Measurements from ENCODE around the gene SH3BP5L. TPM values are rescaled to one million over a fixed set of nuclear protein-coding genes. Genes with fewer than 3 reads are reported as not detected.

Gene SH3BP5L
- total RNA-seq, 1 donor from 2014 or later: 33.7 TPM

GRCh38 chr1:248824301-248824700 is 1.4 kb downstream of the SH3BP5L start:
- TF ChIP-seq CTCF (conservative IDR thresholded peaks at IDR 0.05): no peak
- DNase-seq (ENCODE audit: extremely low spot score, unreplicated experiment): no peak
- H3K4me1 Mint-ChIP-seq (ENCODE audit: unreplicated experiment): peaks cover 41% of the 10 kb centered on the region
- H3K9me3 Mint-ChIP-seq: no peaks in the 10 kb centered on the region
- H3K27ac Mint-ChIP-seq: peak overlapping the region; percentile 97
- H3K4me3 Mint-ChIP-seq: peak overlapping the region; percentile 96
- peaks cover 12% of the 10 kb centered on the region for H3K36me3 Mint-ChIP-seq
- no peaks in the 10 kb centered on the region for H3K27me3 Mint-ChIP-seq

DNA sequence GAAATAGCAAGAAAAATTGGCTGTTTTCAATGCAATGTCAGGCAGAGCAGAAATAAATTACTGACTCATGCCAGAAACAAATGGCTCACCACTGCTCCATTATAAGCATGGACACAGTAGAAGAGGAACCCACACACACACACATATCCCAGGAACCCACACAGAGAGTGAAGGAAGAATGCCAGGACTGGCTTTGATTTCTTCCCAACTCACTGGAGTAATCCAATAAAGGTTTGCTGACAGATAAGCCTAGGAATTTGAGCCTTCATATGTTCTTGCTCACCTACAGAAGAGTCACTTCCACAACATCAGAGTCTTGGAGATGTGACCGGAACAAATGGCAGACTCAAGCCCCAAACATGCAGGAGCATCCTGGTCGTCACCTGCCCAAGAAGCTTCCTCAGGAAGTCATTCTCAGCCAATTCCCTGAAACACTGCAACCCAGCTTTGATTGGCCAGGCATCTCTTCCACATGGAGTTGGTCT is 2.2 kb downstream of the SH3BP5L start:
- H3K27ac Mint-ChIP-seq: peak overlapping the region; percentile 97
- peaks cover 15% of the 10 kb centered on the region for H3K36me3 Mint-ChIP-seq
- no peak for DNase-seq (ENCODE audit: extremely low spot score, unreplicated experiment)
- H3K4me1 Mint-ChIP-seq (ENCODE audit: unreplicated experiment): peaks cover 45% of the 10 kb centered on the region
- no peaks in the 10 kb centered on the region for H3K9me3 Mint-ChIP-seq
- H3K4me3 Mint-ChIP-seq: peak overlapping the region; percentile 96
- no peak for TF ChIP-seq CTCF (conservative IDR thresholded peaks at IDR 0.05)
- no peaks in the 10 kb centered on the region for H3K27me3 Mint-ChIP-seq

DNA sequence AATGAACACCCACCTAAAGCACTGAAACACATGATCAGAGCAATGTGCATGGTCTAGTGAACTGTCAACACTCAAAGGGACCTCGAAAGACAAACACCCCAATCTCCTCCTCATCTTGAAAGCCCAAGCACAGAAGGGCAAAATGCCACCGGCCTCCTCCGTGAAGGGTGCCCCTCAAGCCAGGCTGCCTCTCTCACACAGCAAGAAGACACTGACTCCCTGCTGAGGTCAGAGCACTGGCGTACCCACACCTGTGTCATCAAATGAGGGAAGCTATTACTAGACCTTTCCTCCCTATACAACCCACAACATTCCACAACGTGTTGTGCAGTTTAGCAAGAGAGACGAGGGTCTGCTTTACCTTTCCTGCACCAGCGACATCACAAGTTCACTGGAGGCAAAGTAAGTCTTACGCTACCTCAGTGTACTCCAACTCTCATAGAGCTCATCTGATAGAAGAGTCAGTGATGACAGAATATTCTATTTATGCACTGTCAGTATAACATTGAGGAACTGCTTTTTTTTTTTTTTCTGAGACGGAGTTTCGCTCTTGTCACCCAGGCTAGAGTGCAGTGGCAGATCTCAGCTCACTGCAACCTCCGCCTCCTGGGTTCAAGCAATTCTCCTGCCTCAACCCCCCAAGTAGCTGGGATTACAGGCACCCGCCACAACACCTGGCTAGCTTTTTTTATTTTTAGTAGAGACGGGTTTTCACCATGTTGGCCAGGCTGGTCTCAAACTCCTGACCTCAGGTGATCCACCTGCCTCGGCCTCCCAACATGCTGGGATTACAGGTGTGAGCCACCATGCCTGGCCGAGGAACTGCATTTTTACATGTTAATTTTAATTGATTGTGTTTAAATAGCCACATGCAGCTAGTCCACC is 3.3 kb downstream of the SH3BP5L start:
- Mint-ChIP-seq H3K36me3 (peaks cover 15% of the 10 kb centered on the region), H3K27me3 (no peaks in the 10 kb centered on the region), H3K4me3 (no peak overlapping the region), H3K9me3 (no peaks in the 10 kb centered on the region), H3K4me1 (ENCODE audit: unreplicated experiment) (peaks cover 42% of the 10 kb centered on the region), H3K27ac (peak overlapping the region; percentile 36)
- TF ChIP-seq CTCF (conservative IDR thresholded peaks at IDR 0.05): no peak
- peak; percentile 49 for DNase-seq (ENCODE audit: extremely low spot score, unreplicated experiment)

DNA sequence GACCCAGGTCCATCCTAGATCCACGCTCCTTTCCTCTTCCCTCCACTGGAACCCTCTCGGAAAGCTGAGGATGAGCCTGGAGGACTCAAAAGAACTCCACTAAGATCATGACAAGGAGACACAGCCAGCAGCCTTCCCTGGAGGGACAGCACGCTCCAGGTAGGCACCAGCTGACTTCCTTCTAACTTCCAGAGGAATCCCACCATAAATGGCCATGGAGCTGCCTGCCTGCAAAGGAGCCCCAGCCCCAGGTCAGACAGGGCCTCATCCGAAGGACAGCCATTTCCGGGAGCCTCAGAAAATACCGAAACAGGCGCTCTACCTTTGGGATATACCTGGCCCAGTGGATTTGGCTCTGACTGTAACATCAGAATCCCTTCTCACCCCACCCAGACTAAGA is 4.1 kb downstream of the SH3BP5L start:
- Mint-ChIP-seq H3K27me3 (no peaks in the 10 kb centered on the region), H3K9me3 (no peaks in the 10 kb centered on the region), H3K4me1 (ENCODE audit: unreplicated experiment) (peaks cover 37% of the 10 kb centered on the region), H3K36me3 (peaks cover 15% of the 10 kb centered on the region), H3K27ac (no peak overlapping the region), H3K4me3 (no peak overlapping the region)
- TF ChIP-seq CTCF (conservative IDR thresholded peaks at IDR 0.05): no peak
- peak; percentile 39 for DNase-seq (ENCODE audit: extremely low spot score, unreplicated experiment)

- peak; percentile 58 for DNase-seq (ENCODE audit: extremely low spot score, unreplicated experiment)
- no peak for TF ChIP-seq CTCF (conservative IDR thresholded peaks at IDR 0.05)
- H3K27me3 Mint-ChIP-seq: no peaks in the 10 kb centered on the region
- no peak overlapping the region for H3K27ac Mint-ChIP-seq
- peaks cover 35% of the 10 kb centered on the region for H3K4me1 Mint-ChIP-seq (ENCODE audit: unreplicated experiment)
- H3K4me3 Mint-ChIP-seq: no peak overlapping the region
- H3K36me3 Mint-ChIP-seq: peaks cover 15% of the 10 kb centered on the region
- H3K9me3 Mint-ChIP-seq: no peaks in the 10 kb centered on the region
Observed at GRCh38 chr1:248821101-248821500, 4.6 kb downstream of the SH3BP5L start.
